ENCODE results near the gene P2RX3.
"Not testable (repeated sequence)": the region's sequence is repeated elsewhere in the genome, so short reads cannot be mapped to it uniquely, and the experiment has no call there.

The P2RX3 gene

GRCh38 chr11:57354699-57355098, 16.5 kb downstream of the P2RX3 start:
- DNase-seq: no peak

GRCh38 chr11:57356268-57356667, 18.1 kb downstream of the P2RX3 start:
- no peak for DNase-seq

- no peak for DNase-seq
Measured at GRCh38 chr11:57357310-57357709, 19.2 kb downstream of the P2RX3 start.

- no peak for DNase-seq
Measured at GRCh38 chr11:57357856-57358255, 19.7 kb downstream of the P2RX3 start.

GRCh38 chr11:57358543-57358961, 20.4 kb downstream of the P2RX3 start:
- no peak for DNase-seq

- DNase-seq: no peak
Measured at GRCh38 chr11:57358991-57359390, 20.8 kb downstream of the P2RX3 start.

GRCh38 chr11:57359396-57359795, 21.2 kb downstream of the P2RX3 start:
- DNase-seq: no peak

- no peak for DNase-seq
Measured at GRCh38 chr11:57359896-57360690, 21.9 kb downstream of the P2RX3 start.

GRCh38 chr11:57360991-57361390, 22.8 kb downstream of the P2RX3 start:
- no peak for DNase-seq

GRCh38 chr11:57361420-57361819, 23.3 kb downstream of the P2RX3 start:
- not testable (repeated sequence) for DNase-seq

- DNase-seq: no peak
Measured at GRCh38 chr11:57361926-57362325, 23.8 kb downstream of the P2RX3 start.

- no peak for DNase-seq
Measured at GRCh38 chr11:57363131-57364080, 25.3 kb downstream of the P2RX3 start.

- no peak for DNase-seq
Measured at GRCh38 chr11:57364851-57365660, 26.9 kb downstream of the P2RX3 start.

- DNase-seq: no peak
Measured at GRCh38 chr11:57368106-57368844, 30.1 kb downstream of the P2RX3 start.

- DNase-seq: no peak
Measured at GRCh38 chr11:57368845-57369232, 30.7 kb downstream of the P2RX3 start.

- DNase-seq: no peak
Measured at GRCh38 chr11:57370251-57370650, 32.1 kb downstream of the P2RX3 start.

- DNase-seq: no peak
Measured at GRCh38 chr11:57370941-57371340, 32.8 kb downstream of the P2RX3 start.

- DNase-seq: no peak
Measured at GRCh38 chr11:57373146-57373545, 35.0 kb downstream of the P2RX3 start.

GRCh38 chr11:57374966-57375365, 36.8 kb downstream of the P2RX3 start:
- no peak for DNase-seq

GRCh38 chr11:57375490-57375889, 37.3 kb downstream of the P2RX3 start:
- DNase-seq: no peak

GRCh38 chr11:57376095-57377090, 38.2 kb downstream of the P2RX3 start:
- DNase-seq: no peak
